Stimulated activated naive CD8-positive, alpha-beta T cell treated with anti-CD3 and anti-CD28 coated beads, Interleukin-15, amount 100 ng/mL, for 72 hours (primary cell): ENCODE results near the gene SELENOO.

Source experiments
- ATAC-seq: fragments of 150-1000 bp; cut with Tn5 transposase; 2 replicates; pipeline ENCODE4 v1.10.0; 2021; ENCODE audit warnings: mild to moderate bottlenecking, moderate library complexity
- DNase-seq, 2 donors: peaks; one replicate each; pipeline ENCODE4 v3.0.0; 2021 to 2022
- H3K27ac Mint-ChIP-seq, 2 donors: one replicate each; pipeline ENCODE4 v1.8.0; 2022; ENCODE audit warnings: mild to moderate bottlenecking in 2 of 2, mixed read lengths in 2 of 2, moderate library complexity in 2 of 2
- H3K27me3 Mint-ChIP-seq: one replicate; pipeline ENCODE4 v1.8.0; 2022; ENCODE audit warnings: mixed read lengths
- H3K4me1 Mint-ChIP-seq: one replicate; pipeline ENCODE4 v1.8.0; 2022; ENCODE audit warnings: mild to moderate bottlenecking, mixed read lengths
- H3K4me3 Mint-ChIP-seq, 2 donors: one replicate each; pipeline ENCODE4 v1.8.0; 2022; ENCODE audit warnings: mild to moderate bottlenecking in 2 of 2, mixed read lengths in 2 of 2, moderate library complexity in 1 of 2
- H3K9me3 Mint-ChIP-seq, 2 donors: one replicate each; pipeline ENCODE4 v1.8.0; 2022; ENCODE audit warnings: mixed read lengths in 2 of 2

The SELENOO gene

GRCh38 chr22:50225200-50225969 lies 24.6 kb downstream of the SELENOO start:
- Mint-ChIP-seq H3K4me3 (no peak overlapping the region), H3K4me1 (peaks cover 6% of the 10 kb centered on the region), H3K27ac (peak overlapping the region in 1 of 2 donors; percentile 60), H3K27me3 (no peaks in the 10 kb centered on the region), H3K9me3 (no peaks in the 10 kb centered on the region)
- ATAC-seq = no peak
- DNase-seq = no peak

GRCh38 chr22:50226063-50226874 lies 25.5 kb downstream of the SELENOO start:
- no peaks in the 10 kb centered on the region for H3K9me3 Mint-ChIP-seq
- H3K4me3 Mint-ChIP-seq = no peak overlapping the region
- DNase-seq = no peak
- no peaks in the 10 kb centered on the region for H3K27me3 Mint-ChIP-seq
- peaks cover 6% of the 10 kb centered on the region for H3K4me1 Mint-ChIP-seq
- peak overlapping the region in 1 of 2 donors; percentile 27 for H3K27ac Mint-ChIP-seq
- peak; percentile 35 for ATAC-seq

DNA sequence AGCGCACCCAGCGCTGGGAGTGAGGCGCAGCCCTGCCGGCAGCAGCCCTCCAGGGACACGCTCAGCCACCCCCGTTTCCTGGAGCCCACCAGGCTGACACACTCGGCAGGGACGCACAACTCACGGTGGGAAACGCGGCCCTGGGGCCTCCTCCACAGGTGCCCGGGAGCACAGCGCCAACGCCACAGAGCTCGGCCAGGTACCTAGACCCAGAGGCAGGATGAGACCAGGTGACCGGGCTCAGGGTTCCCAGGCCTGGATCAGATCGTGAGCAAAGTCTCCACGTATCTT lies 26.0 kb downstream of the SELENOO start:
- H3K4me1 Mint-ChIP-seq = peaks cover 6% of the 10 kb centered on the region
- no peak overlapping the region for H3K4me3 Mint-ChIP-seq
- DNase-seq (no peak), ATAC-seq (no peak)
- H3K27ac Mint-ChIP-seq = no peak overlapping the region
- no peaks in the 10 kb centered on the region for H3K27me3 Mint-ChIP-seq
- H3K9me3 Mint-ChIP-seq = no peaks in the 10 kb centered on the region

- Mint-ChIP-seq H3K27me3 (no peaks in the 10 kb centered on the region), H3K27ac (peak overlapping the region in 1 of 2 donors; percentile 71), H3K4me3 (no peak overlapping the region), H3K9me3 (no peaks in the 10 kb centered on the region), H3K4me1 (peaks cover 6% of the 10 kb centered on the region)
- no peak for DNase-seq
- ATAC-seq = no peak
These were observed 26.9 kb downstream of the SELENOO start for GRCh38 chr22:50227579-50228215.

DNA sequence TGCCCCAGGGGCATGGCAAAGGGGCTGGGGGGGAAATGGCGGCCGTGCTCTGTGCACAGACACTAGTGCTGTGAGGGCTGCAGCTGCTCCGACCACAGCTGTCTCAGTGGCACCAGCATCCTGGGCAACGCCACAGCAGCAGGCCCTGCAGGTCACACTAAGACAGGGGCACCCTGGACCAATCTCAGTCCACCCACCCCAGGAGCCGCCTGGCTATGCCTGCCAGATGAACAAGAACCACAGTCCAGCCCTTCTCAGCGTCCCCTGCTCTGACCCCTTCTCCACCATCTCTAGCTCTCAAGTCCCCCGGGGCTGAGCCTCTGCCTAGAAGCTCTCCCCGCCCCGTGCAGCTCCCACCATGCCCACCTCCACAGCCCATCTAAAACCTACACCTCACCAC lies 27.6 kb downstream of the SELENOO start:
- no peak for ATAC-seq
- DNase-seq = no peak
- no peaks in the 10 kb centered on the region for H3K9me3 Mint-ChIP-seq
- no peaks in the 10 kb centered on the region for H3K27me3 Mint-ChIP-seq
- no peak overlapping the region for H3K4me3 Mint-ChIP-seq
- peak overlapping the region in 1 of 2 donors; percentile 74 for H3K27ac Mint-ChIP-seq
- peaks cover 6% of the 10 kb centered on the region for H3K4me1 Mint-ChIP-seq

- no peaks in the 10 kb centered on the region for H3K9me3 Mint-ChIP-seq
- no peak for ATAC-seq
- peak overlapping the region in 1 of 2 donors; percentile 69 for H3K27ac Mint-ChIP-seq
- no peak for DNase-seq
- H3K27me3 Mint-ChIP-seq = no peaks in the 10 kb centered on the region
- no peak overlapping the region for H3K4me3 Mint-ChIP-seq
- peaks cover 14% of the 10 kb centered on the region for H3K4me1 Mint-ChIP-seq
These were observed 28.6 kb downstream of the SELENOO start for GRCh38 chr22:50229370-50229769.

DNA sequence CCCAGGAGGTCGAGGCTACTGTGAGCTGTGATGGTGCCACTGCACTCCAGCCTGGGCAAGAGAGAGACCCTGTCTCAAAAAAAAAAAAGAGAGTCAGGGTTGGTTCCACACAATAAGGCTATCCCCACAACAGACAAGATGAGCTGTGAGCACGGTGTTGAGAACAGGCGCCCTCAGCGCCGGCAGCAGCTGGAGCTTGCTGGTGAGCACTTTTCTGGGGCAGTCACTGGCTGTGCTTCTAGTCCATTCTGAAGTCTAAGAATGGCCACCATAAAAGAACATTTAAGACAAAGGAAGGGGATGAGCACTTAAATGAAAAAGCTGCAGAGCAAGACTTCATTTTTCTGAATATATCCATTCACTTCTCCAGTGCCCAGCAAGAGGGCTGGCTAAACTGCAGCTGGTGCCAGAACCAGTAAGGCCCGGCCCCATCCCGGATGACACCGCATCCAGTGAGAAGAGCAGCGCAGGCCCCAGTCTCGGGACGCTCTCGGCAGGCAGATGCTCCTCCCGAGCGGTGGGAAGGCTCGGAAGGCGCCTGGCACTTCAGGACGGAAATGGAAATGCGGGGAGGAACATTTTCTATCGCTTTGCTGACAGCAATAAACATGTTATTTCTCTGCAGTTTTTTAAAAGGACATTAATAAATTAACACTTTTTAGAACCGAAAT lies 31.8 kb downstream of the SELENOO start:
- peaks cover 32% of the 10 kb centered on the region for H3K4me1 Mint-ChIP-seq
- peak overlapping the region in 1 of 2 donors; percentile 71 for H3K27ac Mint-ChIP-seq
- H3K4me3 Mint-ChIP-seq = no peak overlapping the region
- H3K27me3 Mint-ChIP-seq = no peaks in the 10 kb centered on the region
- ATAC-seq (no peak), DNase-seq (no peak)
- peaks cover 0 to 10% of the 10 kb centered on the region in 2 donors for H3K9me3 Mint-ChIP-seq

DNA sequence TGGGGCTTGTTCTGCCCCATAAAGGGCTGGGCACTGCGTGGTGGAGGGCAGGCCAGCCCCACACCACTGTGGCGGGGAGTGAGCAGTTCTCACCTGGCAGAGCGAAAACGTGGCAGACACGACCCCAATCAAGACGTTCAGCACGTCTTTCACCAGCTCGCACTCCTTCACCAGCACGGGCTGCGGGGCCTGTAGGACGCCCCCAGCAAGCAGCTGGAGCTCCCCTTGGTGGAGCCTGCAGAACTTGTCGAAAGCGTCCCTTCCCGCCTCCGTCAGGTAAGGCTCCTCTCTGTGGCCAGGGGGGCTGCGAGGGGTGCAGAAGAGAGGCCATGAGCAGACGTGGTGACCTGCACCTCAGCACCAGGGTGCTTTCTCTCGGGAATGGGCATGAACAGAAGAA lies 32.4 kb downstream of the SELENOO start:
- H3K27me3 Mint-ChIP-seq = no peaks in the 10 kb centered on the region
- ATAC-seq (no peak), DNase-seq (no peak)
- H3K4me3 Mint-ChIP-seq = no peak overlapping the region
- peaks cover 35% of the 10 kb centered on the region for H3K4me1 Mint-ChIP-seq
- H3K27ac Mint-ChIP-seq = peak overlapping the region in 1 of 2 donors; percentile 67
- H3K9me3 Mint-ChIP-seq = peaks cover 0 to 10% of the 10 kb centered on the region in 2 donors

DNA sequence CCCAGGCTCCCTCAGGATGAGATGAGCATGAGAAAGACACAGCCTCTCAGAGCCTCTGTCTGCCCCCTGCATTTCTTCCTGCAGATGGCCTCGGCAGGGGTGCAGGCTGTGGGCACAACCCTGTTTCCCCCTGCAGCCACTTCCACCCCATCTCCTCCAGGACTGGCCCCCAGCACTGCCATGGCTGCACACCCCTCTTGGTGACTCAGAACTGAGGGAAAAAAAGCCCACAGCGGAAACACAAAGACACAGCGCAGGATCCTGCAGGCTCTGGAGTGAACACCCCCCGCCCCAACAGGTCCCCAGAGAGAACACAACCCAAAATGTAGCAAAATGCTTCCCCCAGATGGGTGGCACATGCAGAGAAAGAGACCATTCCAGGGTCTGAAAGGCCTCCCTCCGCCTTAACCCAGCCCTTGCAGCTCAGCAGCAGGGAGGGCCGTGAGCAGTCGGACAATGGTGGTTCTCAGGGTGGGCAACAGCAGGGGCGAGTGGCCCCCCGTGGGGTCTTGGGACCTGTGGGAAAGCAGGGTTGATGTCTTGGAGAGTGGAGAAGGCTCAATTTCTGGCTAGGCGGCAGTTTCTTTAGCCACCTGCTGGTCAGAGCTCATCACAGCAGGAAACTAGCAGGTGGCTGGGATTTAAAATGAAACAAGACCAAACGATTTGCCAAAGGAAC lies 36.1 kb downstream of the SELENOO start:
- Mint-ChIP-seq H3K27ac (peak overlapping the region in 1 of 2 donors; percentile 75), H3K4me3 (no peak overlapping the region), H3K9me3 (peaks cover 0 to 10% of the 10 kb centered on the region in 2 donors), H3K27me3 (no peaks in the 10 kb centered on the region), H3K4me1 (peaks cover 55% of the 10 kb centered on the region)
- peak in 1 of 2 donors; percentile 14 for DNase-seq
- peak; percentile 7 for ATAC-seq

DNA sequence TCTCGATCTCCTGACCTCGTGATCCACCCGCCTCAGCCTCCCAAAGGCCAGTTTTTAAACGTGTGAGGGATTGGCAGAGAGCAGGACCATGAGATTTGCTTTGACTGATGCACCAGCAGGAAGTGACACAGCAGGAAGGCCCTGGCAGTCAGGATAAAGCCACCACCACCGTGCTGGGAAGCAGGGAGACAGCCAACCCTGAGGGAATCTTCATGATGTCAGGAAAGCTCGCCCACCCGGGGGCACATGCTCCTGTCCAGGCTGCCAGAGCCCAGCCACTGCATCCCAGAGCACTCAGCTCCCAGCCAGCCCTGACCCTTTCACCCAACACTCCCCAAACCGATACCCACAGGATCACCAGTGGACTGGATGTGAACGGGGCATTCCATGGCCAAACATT lies 37.9 kb downstream of the SELENOO start:
- peaks cover 0 to 10% of the 10 kb centered on the region in 2 donors for H3K9me3 Mint-ChIP-seq

GRCh38 chr22:50242406-50242949 lies 41.7 kb downstream of the SELENOO start:
- Mint-ChIP-seq H3K9me3 (no peaks in the 10 kb centered on the region), H3K4me3 (peak overlapping the region; percentile 99 to 100), H3K27ac (peak overlapping the region in 1 of 2 donors; percentile 42), H3K27me3 (no peaks in the 10 kb centered on the region), H3K4me1 (peaks cover 73% of the 10 kb centered on the region)
- DNase-seq (no peak), ATAC-seq (no peak)

More for the DNA sequence above, 37.9 kb downstream of the SELENOO start:
- DNase-seq (no peak), ATAC-seq (no peak)
- Mint-ChIP-seq H3K4me3 (no peak overlapping the region), H3K4me1 (peaks cover 71% of the 10 kb centered on the region), H3K27me3 (no peaks in the 10 kb centered on the region), H3K27ac (no peak overlapping the region)

DNA sequence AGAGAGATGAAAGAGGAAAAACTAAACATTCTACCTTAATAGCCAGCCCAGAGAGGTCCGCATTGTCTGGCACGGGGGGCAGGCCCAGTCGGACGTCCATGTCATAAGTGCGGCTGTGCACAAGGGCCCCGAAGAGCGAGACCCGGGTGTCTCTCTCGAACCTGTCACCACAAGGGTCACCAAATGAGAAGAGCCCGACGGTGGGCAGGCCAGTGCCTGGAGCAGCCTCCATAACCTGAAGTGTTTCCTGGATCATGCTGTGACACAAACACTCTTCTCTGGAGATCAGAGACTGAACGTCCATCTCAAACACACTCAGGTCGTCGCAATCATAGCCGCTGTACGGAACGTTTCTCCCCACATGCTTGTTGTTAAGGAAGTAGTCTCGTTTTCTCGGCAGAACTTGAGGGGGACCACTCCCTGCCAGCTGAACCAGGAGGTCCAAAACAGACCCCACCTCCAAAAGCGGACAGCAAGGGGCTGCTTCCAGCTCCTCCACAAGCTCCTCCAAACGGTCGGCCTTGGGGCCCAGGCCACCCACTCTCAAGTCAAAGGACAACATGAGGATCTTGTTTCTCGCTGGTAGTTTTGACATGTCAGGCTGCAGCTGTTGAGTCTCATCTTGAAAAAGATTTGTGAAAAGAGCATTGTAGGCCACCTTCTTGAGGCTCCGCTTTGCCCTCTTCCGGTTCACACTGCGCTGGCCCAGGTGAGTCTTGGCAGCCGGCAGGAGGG lies 43.0 kb downstream of the SELENOO start:
- DNase-seq (no peak), ATAC-seq (no peak)
- peak overlapping the region; percentile 99 to 100 for H3K4me3 Mint-ChIP-seq
- no peaks in the 10 kb centered on the region for H3K9me3 Mint-ChIP-seq
- no peaks in the 10 kb centered on the region for H3K27me3 Mint-ChIP-seq
- H3K27ac Mint-ChIP-seq = peak overlapping the region; percentile 99 to 100
- H3K4me1 Mint-ChIP-seq = peaks cover 74% of the 10 kb centered on the region

DNA sequence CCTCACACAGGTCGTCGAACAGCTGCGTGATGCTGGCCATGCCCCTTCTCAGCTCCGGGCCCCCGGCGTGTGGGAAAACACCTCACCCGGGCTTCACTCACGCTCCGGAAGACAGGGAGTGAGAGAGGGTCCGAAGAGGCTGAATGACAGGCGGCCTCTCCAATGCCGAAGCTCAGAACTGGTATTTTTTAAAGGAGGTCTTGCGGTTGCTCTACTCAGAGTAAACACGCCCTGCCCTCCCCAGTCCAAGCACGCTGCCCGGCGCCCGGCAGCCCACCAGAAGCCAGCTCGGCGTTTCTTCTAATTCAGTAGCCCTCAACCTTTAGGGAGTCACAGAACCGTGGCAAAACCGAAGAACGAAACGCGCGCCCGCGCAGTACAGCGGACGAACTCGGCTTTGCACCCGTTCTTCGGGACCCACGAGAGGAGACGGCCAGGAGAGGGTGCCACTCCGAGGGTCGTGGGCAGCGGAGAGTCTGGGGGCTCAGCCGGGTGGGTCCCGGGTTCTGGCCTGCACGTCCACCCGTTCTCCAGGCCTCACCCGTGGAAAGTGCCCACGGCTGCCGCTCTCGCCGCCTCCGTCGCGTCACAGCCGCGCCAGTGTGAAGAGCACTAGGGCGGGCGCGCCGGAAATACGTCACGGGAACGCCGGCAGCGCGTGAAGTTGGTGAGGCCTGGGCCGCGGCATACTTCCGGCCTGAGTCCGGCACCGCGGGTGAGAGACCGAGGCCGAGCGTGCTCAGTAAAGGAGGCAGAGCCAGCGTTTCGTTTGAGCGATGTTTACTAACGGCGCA lies 43.8 kb downstream of the SELENOO start, which contains the start of gene TUBGCP6:
TUBGCP6 (minus strand) TSS at position 604 of the 794 bp plus-strand sequence; CDS start at position 40, 564 bp downstream.
- Mint-ChIP-seq H3K27ac (peak within 1 kb of the TSS; percentile 99 to 100), H3K4me1 (peaks cover 78% of the 10 kb centered on the region)

More for the DNA sequence above, 43.8 kb downstream of the SELENOO start, which contains the start of gene TUBGCP6:
- no peaks in the 10 kb centered on the region for H3K9me3 Mint-ChIP-seq
- DNase-seq (peak; percentile 87 to 91), ATAC-seq (peak; percentile 91)
- H3K27me3 Mint-ChIP-seq = no peaks in the 10 kb centered on the region
- peak within 1 kb of the TSS; percentile 99 to 100 for H3K4me3 Mint-ChIP-seq
